Medulla oblongata (tissue), 1 donor: ENCODE results near the gene HS6ST1.
"Not testable (repeated sequence)": the region's sequence is repeated elsewhere in the genome, so short reads cannot be mapped to it uniquely, and the experiment has no call there.

Experiments
- DNase-seq: peaks from one replicate; pipeline ENCODE4 v3.0.0-alpha.2; 2015; ENCODE audit errors: extremely low spot score

HS6ST1 gene

DNA sequence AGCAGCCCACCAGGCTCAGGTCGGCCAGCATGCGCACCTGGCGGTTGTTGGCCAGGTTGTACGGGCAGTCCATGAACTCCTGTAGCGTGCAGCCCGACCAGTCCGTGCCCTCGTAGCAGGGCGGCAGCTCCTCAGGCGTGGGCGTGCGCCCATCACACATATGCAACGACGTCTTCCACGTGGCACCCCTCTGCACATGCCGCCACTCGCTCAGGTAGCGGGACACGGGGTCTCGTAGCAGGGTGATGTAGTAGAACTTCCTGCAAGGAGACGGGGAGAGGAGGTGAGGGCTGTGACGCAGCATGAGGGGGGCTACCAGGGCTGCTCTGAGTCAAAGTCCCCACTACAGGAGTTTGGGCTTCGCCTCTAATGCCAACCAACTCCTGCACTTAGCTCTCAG lies 50.1 kb downstream of the HS6ST1 start:
- not testable (repeated sequence) for DNase-seq

DNA sequence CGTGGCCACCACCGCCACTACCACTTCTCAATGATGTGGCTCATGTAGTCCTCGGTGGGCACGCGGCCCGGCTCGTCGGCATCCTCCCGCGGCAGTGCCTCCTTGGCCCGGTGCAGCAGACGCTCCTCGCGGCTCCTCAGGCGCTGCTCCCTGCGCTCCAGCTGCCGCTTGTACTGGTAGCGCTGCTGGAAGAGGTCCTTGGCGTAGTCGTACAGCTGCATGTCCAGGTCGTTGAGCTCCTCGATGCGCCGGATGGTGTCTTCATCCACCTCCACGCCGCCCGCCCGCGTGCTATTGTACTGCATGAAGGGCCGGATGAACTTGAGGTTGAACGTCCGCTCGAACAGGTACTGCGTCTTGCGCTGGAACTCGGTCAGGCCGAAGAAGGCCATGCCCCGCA lies 50.5 kb downstream of the HS6ST1 start:
- not testable (repeated sequence) for DNase-seq

DNA sequence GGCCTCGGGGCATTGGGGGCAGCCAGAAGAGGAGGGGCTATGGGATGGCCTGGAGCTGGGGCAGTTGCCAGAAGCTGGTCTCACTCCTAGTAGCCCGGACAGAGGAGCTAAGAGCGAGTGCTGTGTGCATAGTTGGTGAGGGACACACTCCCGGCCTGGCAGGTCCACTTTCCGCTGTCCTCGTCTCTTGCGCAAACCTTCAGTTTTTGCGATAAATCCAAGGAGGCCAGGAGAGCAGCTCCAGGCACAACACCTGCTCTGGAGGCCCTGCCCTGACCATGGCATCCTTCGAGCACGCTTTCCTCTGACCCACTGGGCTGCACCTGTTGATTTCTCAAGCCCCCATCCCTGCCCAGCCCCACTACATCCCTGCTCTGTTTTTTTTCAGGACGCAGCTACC lies 51.0 kb downstream of the HS6ST1 start:
- not testable (repeated sequence) for DNase-seq

DNA sequence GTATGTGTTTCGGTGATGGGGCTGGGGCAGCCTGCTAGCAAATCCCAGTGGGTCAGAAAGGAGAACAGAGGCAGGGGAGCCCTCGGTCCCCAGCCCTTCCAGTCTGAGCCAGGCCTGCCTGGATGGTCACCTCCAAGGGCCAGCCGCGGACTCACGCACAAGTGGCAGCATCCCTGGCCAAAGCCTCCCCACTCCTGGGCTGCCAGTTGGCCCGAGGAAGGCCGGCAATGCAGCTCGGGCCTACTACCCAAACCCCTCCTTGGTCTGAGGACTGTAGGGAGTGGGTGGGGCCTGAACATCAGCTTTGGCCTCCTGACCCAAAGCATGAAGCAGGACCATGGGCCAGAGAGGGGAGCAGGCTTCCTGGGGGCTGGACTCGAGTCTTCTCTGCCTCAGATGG lies 51.5 kb downstream of the HS6ST1 start:
- DNase-seq, result not testable (repeated sequence)

- not testable (repeated sequence) for DNase-seq
These were observed 52.2 kb downstream of the HS6ST1 start for GRCh38 chr2:128266463-128266862.

DNA sequence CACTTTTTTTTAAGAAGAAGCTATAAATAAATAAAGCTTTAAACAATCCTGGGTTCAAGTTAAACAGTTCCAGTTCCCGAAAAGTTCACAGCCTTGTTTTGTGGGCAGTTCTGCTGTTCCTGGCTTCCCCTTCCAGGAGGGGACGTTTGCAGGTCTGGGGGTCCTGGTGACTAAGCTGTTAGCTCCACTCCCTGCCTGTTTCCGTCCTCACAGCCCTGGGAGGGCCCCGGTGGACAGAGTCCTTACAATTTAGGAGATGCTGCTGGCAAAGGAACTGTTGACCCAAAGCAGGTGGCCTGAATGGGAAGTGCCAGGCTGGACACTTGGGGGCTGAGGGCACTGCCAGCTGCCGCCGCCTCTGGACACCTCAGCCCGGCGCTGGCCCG lies 53.1 kb downstream of the HS6ST1 start:
- not testable (repeated sequence) for DNase-seq

- DNase-seq, result no peak
These were observed 53.6 kb downstream of the HS6ST1 start for GRCh38 chr2:128264881-128265607.

- DNase-seq, result no peak
These were observed 54.8 kb downstream of the HS6ST1 start for GRCh38 chr2:128263902-128264331.

DNA sequence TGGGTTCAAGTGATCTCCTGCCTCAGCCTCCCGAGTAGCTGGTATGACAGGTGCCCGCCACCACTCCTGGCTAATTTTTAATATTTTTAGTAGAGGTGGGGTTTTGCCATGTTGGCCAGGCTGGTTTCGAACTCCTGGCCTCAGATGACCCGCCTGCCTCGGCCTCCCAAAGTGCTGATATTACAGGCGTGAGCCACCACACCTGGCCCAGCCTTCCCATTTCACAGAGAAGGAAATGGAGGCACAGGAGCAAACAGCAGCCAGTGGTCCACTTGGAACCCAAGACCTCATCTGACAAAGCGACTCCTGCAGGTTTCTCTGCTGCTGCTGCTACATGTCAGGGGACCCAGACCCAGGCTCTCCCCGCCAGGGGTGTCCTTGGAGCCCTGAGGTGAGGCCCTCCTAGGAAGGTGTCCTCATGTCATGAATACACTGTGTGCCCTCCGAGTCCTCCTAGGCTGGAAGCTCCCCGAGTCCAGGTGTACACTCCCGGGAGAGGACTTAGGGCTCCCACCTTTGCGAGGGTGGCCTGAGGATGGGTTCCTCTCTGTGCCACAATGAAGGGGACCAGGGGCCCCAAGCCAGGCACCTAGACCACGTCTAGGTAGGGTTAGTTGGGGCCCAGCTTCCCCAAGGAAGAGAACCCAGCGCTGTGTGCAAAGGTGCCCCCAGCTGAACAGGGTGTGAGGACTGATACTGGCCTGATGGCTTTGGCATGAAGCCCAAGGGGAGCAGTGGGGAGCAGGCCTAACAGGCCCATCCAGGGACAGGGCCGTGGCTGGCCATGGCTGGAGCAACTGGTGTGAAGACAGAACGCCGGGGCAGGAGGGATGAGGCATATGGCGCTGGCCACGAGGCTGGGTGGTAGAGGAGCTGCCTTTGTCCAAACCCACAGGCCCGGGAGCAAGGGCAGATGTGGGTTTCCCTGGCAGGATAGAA lies 56.1 kb downstream of the HS6ST1 start:
- DNase-seq, result no peak

GRCh38 chr2:128261245-128262128 lies 57.2 kb downstream of the HS6ST1 start:
- no peak for DNase-seq

DNA sequence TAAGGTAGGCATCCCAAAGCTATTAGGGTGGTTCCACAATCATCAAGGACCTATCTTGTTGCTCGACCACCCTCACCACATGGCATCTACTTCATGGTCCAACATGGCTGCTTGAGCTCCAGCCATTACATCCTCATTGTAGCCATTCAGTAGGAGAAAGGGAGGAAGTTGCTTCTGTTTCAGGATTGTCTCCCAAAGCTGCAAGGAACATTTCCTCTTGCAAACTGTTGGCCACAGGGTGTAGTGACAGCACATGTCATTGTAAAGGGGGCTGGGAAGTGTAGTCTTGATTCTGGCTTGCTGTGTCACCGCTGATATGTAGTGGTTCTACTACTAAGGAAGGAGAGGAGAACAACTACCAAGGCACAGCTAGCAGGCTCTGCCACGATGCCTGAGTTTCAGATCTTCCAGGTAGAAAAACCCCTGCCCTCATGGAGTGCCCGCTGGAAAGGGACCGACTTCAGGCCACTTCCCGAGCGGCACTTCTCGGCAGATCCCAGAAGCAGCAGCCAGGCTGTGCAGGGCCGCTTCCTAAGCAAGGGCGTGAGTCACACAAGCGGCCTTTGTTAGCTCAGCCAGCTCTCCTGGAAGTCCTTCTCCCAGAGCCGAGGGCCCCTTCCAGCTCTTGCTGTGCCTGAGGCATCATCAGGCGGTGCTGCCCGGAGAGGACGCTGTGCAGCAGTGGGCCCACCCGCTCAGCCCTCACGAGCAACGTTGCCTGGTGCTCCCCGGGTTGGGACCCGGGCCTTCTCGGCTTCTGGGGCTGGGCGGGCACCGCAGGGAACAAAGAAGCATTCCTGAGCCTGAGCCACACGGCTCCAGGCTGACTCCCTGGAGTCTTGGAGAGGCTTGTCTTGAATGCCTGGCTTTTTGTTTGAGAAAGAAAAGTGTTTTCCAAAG lies 58.2 kb downstream of the HS6ST1 start:
- peak; percentile 90 for DNase-seq

DNA sequence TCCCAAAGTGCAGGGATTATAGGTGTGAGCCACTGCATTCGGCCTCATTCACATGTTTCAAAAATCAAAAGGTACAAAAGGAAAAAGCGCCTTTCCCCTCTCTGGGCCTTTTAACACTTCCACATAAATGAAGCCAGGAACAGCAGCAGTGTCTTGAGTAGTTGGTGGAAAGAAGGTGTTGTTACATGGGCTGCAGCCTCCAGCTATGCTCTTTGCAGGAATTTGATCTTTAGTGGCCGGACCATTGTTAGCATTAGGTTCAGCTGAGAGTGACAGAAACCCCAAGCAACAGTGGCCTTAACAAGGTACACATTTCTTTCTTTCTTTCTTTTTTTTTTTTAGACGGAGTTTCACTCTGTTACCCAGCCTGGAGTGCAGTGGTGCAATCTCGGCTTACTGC lies 59.1 kb downstream of the HS6ST1 start:
- no peak for DNase-seq

DNA sequence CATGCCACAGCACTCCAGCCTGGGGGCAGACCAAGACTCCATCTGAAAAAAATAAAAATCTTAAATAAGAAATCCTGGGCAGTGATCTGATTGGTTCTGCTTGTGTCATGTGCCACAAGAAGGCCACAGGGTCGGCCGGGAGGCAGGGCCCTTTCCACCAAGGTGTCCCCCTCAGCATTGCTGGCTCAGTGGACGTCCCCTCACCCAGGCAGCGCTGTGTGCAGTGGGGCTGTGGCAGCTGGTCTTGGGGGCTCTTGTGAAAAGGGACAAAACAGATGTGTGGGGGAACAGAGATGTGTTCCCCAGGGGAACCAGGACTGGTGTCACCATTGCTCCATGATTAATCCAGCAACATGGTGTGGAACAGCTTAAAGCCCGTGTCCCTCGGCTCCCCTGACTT lies 60.5 kb downstream of the HS6ST1 start:
- DNase-seq, result no peak

DNA sequence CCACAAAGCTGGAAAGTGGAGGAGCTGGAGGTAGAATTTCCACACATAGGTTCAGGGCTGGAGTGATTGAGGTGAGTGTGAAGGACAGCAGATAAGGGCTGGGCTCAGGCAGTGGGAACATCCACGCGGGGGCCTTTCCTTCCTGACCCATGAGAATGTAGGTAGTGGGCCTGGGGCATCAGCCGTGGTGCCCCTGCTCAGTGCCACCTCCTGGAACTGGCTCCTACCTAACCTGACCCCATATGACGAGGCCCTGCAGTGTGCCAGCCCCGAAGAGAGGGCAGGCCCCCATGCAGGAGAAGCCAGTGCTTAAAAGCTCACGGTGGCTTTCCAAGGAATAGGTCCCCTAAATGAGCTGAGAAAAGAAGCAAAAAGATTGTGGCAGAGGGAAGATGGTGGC lies 66.2 kb downstream of the HS6ST1 start:
- DNase-seq, result no peak

GRCh38 chr2:128252086-128252485 lies 66.6 kb downstream of the HS6ST1 start:
- not testable (repeated sequence) for DNase-seq

DNA sequence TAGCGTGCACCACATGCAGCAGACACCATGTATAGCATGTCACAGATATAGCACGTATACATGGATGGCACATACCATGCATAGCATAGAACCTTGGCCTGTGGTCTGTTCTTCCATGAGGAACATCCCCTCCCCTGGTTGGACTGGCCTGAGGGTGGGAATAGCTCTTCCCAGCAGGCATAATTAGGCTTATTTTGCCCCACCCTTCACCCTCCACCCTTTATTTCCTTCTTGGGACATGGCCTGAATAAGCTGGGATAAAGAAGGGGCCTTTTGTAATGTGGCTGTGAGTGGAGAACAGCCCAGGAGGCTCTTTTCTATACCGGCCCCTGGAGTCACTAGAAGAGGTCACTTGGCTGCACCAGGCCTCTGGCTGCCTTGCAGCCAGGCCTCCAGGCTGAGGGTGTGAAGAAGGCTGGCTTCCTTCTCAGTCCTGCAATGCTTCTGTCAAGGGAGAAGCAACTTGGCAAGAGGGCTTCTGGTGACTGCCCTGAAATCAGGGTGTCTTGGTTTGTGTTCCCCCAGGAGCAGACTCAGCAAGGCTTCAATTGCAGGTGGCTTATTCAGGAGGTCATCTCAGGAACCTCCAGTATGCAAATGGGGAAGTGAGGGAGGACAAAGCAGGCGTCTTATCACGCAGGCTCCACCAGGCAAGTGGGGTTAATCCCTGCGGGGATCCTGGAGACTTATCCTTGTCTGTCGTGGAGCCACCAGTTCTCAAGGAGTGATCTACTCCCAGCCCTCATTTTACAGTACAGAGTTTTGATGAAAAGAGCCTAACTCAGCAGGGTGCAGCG lies 68.2 kb downstream of the HS6ST1 start:
- DNase-seq, result peak; percentile 58

GRCh38 chr2:128249555-128249954 lies 69.1 kb downstream of the HS6ST1 start:
- peak; percentile 46 for DNase-seq

- DNase-seq, result no peak
These were observed 72.9 kb downstream of the HS6ST1 start for GRCh38 chr2:128245813-128246212.

- DNase-seq, result no peak
These were observed 76.8 kb downstream of the HS6ST1 start for GRCh38 chr2:128241896-128242295.
